NCI-H2107 treated with DMSO at 0.1 percent for 48 hours (cell line): Measurements from ENCODE around the gene MFSD2A.
"Not testable (repeated sequence)": the region's sequence is repeated elsewhere in the genome, so short reads cannot be mapped to it uniquely, and the experiment has no call there.

Experiments used
- DNase-seq: peaks from one replicate; lab custom pipeline; 2025; ENCODE audit not compliant: unreplicated experiment; lab: John Stamatoyannopoulos, UW

MFSD2A gene

GRCh38 chr1:39954870-39955546, at the start of gene MFSD2A:
MFSD2A (plus strand) TSS chr1:39955145; CDS start chr1:39955293, 148 bp downstream.
- DNase-seq: peak; percentile 100

DNA sequence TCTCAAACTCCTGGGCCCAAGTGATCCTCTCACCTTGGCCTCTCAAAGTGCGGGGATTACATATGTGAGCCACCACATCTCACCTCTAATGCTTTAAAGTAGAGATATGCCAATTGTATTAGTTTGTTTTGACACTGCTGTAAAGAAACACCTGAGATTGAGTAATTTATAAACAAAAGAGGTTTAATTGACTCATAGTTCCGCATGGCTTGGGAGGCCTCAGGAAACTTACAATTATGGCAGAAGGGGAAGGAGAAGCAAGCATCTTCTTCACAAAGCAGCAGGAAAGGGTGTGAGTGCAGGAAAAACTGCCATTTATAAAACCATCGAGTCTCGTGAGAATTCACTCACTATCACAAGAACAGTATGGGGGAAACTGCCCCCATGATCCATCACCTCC, 49.8 kb upstream of the MFSD2A start:
- no peak for DNase-seq

DNA sequence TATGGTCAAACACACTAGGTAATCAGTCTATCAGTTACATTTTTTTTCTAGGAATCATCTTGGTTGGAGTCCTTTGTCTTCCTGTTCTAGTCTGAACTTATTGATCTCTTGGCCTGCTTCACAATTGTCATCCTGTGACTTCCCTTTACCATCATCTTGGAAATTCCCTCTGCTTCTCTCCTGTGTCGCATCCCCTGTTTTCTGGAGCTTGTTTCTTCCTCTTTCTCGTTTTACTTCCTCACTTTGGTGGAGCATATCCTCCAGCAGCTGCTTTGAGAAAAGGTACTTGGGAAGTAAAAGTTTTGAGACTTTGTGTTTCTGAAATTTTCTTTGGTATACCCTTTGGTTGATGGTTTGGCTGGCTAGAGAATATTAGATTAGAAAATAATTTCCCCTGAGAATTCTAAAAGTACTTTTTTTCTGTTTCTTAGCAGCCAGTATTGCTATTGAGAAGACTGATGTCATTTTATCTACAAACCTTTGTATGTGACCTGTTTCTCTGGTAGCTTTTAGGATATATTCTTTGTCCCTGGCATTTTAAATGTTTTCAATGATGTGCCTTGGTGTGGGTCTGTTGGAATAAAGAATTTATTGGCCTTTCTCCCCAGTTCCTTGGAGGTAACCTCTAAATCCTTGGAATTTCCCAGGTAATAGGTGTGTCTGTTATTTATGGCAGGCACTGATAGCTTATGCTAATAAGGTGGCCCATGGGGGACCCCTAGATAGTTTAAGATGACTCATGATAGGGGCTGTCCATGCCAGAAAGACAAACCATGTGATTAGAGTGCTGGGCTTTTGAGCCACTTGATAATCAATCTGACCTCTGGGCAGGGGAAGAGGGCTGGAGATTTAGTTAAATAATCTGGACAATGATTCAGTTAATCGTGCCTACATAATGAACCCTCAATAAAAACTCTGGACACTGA, 47.2 kb upstream of the MFSD2A start:
- DNase-seq: no peak

GRCh38 chr1:39908534-39908933, 46.4 kb upstream of the MFSD2A start:
- no peak for DNase-seq

DNA sequence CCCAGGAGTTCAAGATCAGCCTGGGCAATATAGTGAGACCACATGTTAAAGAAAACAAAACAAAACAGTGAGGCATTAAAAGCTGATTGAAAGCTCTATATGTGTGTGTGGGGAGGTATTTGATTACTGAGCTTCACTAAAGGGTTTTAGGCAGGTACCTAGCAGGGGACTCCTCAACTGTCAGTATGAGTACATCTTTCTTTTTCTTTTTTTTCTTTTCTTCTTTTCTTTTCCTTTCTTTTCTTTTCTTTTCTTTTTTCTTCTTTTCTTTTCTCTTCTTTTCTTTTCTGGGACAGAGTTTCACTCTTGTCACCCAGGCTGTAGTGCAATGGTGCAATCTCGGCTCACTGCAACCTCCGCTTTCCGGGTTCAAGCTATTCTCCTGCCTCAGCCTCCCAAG, 44.7 kb upstream of the MFSD2A start:
- DNase-seq: no peak

GRCh38 chr1:39913136-39913535, 41.8 kb upstream of the MFSD2A start:
- DNase-seq: not testable (repeated sequence)

DNA sequence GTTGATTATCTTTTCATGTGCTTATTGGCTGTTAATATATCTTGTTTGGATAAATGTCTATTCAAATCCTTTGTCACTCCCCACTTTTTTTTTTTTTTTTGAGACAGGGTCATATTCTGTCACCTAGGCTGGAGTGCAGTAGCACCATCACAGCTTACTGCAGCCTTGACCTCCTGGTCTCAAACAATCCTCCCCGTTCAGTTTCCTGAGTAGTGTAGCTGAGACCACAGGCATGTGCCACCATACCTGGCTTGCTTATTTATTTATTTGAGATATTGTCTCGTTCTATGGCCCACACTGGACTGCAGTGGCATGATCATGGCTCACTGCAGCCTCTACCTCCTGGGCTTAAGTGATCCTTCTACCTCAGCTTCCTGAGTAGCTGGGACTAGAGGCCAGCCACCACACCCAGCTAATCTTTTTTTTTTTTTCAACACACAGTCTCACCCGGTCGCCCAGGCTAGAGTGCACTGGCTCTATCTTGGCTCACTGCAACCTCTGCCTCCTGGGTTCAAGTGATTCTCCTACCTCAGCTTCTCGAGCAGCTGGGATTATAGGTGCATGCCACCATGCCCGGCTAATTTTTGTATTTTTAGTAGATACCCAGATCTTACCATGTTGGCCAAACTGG, 39.3 kb upstream of the MFSD2A start:
- no peak for DNase-seq

DNA sequence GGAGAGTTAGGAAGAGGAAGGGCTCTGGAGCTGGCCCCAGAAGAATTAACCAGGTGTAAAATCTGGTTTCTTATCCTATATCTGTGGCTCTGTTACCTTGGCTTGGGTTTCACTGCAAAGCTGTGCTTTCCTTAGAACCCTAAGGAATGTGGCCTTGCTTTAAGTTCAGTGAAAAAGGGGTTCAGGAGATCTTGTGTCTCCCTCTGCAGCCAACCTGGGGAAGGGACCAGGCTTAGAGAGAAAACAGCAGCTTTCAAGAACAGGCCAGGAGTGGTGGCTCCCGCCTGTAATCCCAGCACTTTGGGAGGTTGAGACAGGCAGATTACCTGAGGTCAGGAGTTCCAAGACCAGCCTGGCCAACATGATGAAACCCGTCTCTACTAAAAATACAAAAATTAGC, 37.1 kb upstream of the MFSD2A start:
- DNase-seq: peak; percentile 91

GRCh38 chr1:39919545-39919944, 35.4 kb upstream of the MFSD2A start:
- DNase-seq: peak; percentile 100

GRCh38 chr1:39922251-39922688, 32.7 kb upstream of the MFSD2A start:
- no peak for DNase-seq

GRCh38 chr1:39925721-39926342, 29.1 kb upstream of the MFSD2A start:
- no peak for DNase-seq

- DNase-seq: no peak
Measured at GRCh38 chr1:39926343-39926793, 28.6 kb upstream of the MFSD2A start.

- DNase-seq: peak; percentile 96
Measured at GRCh38 chr1:39926820-39927219, 28.1 kb upstream of the MFSD2A start.

DNA sequence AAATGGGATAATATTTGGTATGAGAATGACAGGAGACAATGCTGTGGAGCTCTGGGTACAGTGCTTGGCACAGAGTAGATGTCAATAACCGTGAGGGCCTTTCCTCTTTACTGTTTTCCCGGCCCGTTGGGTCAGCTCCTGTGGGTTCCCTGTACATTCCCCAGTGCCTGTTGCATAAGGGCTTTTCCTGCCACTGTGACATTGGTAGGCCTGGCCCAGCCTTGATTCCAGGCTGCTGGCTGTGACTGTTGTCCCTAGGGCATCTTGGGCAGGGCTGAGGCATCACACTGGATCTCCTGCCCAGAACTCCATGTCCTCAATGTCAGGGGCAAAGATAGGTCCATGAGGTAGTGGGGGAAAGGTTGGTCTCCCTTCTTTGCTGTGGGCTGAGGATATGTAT, 27.4 kb upstream of the MFSD2A start:
- DNase-seq: no peak

GRCh38 chr1:39928809-39929587, 25.9 kb upstream of the MFSD2A start:
- no peak for DNase-seq

DNA sequence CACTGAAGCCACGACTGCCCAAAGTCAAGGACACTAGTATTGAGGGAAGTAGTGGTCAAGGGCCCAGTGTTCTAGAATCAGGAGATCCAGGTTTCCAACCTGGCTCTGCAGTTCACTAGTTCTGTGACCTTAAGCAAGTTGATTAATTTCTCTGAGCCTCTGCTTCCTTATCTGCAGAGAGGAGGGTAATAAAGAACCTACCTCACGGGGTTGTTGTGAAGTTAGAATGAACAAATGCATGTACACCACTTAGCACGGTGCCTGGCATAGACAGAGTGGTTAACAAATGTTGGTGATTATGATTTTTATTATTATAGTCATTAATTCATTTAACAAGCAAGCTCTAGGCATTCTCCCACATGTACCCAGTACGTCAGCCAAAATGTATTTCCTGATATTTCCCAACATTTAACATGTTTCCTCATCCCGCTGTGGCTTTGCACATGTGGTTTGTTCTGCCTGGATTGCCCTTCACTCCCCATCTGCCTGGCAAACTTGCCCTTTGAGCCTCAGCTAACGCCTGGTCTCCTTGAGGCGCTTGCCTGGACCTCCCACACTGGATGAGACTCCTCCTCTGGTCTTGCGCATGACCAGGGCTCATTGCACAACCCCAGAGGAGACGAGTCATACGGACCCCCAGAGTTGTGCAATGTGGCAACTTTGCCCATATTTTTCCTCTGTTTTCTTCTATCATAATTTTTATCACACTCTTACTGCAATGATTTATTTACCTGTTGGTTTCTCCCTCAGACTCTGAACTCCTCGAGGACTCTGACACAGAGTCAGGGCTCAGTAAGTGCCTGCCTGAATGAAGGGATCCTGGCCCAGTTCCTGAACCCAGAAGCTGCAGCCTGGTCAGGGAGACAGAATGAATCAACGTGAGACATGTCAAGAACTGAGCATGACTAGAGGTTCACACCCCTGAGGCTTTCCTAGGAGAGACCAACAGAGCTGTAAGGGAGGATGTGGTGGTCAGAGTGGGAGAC, 20.7 kb upstream of the MFSD2A start:
- no peak for DNase-seq

GRCh38 chr1:39936724-39937491, 18.0 kb upstream of the MFSD2A start:
- no peak for DNase-seq

GRCh38 chr1:39938856-39939255, 16.1 kb upstream of the MFSD2A start:
- DNase-seq: no peak
